Thyroid gland (tissue), 4 donors: ENCODE measurements around the gene PIP5K1C. TPM values are rescaled to one million over a fixed set of nuclear protein-coding genes. Genes with fewer than 3 reads are reported as not detected.

Experiments
- DNase-seq, 2 donors: peaks; one replicate each; pipeline ENCODE4 v3.0.0-alpha.2; 2019
- H3K27ac ChIP-seq, 3 donors: fragments of 200-600 bp; sonication (generic); 1 replicate in 2 of 3; 2 replicates in 1 of 3; pipeline ENCODE4 v1.5.1; 2016 to 2019; ENCODE audit warnings: mild to moderate bottlenecking in 1 of 3, moderate library complexity in 1 of 3
- H3K27me3 ChIP-seq: fragments of 200-600 bp; sonication (generic); one replicate; pipeline ENCODE4 v1.5.1; 2019
- H3K36me3 ChIP-seq, 2 donors: fragments of 200-600 bp; sonication (generic); one replicate each; pipeline ENCODE4 v1.5.1; 2016 to 2019
- H3K4me1 ChIP-seq, 2 donors: fragments of 200-600 bp; sonication (generic); one replicate each; pipeline ENCODE4 v1.5.1; 2017 to 2019
- H3K4me3 ChIP-seq, 3 donors: fragments of 200-600 bp; sonication (generic); replicated peaks in 1 of 3; 1 replicate in 2 of 3; 2 replicates in 1 of 3; pipeline ENCODE4 v1.5.1; 2016; ENCODE audit warnings: mild to moderate bottlenecking in 1 of 3
- H3K9me3 ChIP-seq: fragments of 200-600 bp; sonication (generic); one replicate; pipeline ENCODE4 v1.5.1; 2017
- CTCF ChIP-seq, 6 experiments: fragments of 200-600 bp in 3 of 6; fragments of 450-650 bp in 3 of 6; sonication (generic) in 3 of 6; IDR thresholded peaks; one replicate each; pipeline ENCODE4 v1.5.1; 2016 to 2019; ENCODE audit warnings: antibody characterized with exemption in 6 of 6, mild to moderate bottlenecking in 2 of 6, inconsistent platforms in 1 of 6, moderate library complexity in 1 of 6
- POLR2A ChIP-seq, 2 donors: fragments of 450-650 bp; IDR thresholded peaks; one replicate each; pipeline ENCODE4 v1.6.1; 2017; ENCODE audit warnings: antibody characterized with exemption in 2 of 2, mild to moderate bottlenecking in 2 of 2, moderate library complexity in 1 of 2
- WGBS, 2 donors: methylation state at CpG; one replicate each; pipeline ENCODE4 v1.1.5; 2017; 5-methylcytosine and 5-hydroxymethylcytosine counted together
- intact Hi-C: fragments of 100-400 bp; cut with DNase I; formaldehyde crosslinking; loops from one replicate; pipeline ENCODE4 v1.15.1; 2023
- total RNA-seq, 4 donors: library from RNA; depleted of rRNA; stranded (reverse); fragments of >200 nt; gene quantifications; one replicate each; pipeline ENCODE4 v1.2.3, GENCODE V29; 2016

PIP5K1C gene, protein sequence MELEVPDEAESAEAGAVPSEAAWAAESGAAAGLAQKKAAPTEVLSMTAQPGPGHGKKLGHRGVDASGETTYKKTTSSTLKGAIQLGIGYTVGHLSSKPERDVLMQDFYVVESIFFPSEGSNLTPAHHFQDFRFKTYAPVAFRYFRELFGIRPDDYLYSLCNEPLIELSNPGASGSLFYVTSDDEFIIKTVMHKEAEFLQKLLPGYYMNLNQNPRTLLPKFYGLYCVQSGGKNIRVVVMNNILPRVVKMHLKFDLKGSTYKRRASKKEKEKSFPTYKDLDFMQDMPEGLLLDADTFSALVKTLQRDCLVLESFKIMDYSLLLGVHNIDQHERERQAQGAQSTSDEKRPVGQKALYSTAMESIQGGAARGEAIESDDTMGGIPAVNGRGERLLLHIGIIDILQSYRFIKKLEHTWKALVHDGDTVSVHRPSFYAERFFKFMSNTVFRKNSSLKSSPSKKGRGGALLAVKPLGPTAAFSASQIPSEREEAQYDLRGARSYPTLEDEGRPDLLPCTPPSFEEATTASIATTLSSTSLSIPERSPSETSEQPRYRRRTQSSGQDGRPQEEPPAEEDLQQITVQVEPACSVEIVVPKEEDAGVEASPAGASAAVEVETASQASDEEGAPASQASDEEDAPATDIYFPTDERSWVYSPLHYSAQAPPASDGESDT
- 10 to 100 TPM; 23.2 to 42.4 (median 35.0) TPM for total RNA-seq

- Histone ChIP-seq H3K27ac (peak within 1 kb of the TSS; percentile 76 to 84 (median 78)), H3K27me3 (no peaks in the 10 kb centered on the region), H3K36me3 (no peaks in the 10 kb centered on the region), H3K9me3 (no peaks in the 10 kb centered on the region), H3K4me3 (peak within 1 kb of the TSS; percentile 65 to 89 (median 70)), H3K4me1 (peaks cover 11 to 17% of the 10 kb centered on the region in 2 donors)
- TF ChIP-seq CTCF (IDR thresholded peaks at IDR 0.05) (peak in 5 of 6 experiments; percentile 54 to 92 (median 90)), POLR2A (IDR thresholded peaks at IDR 0.05) (peak in 1 of 2 donors; percentile 83)
- intact Hi-C loops: loop anchor here (2.0 kb wide), 1 partner anchor 36 kb away; no protein-coding TSS in a partner anchor
- DNase-seq: peak; percentile 88 to 89
- WGBS, 2 donors: 11 to 14% methylated on average over 11 to 18 of the region's 82 CpGs
These were observed at the start of gene PIP5K1C for GRCh38 chr19:3700242-3701032. Gene PIP5K1C, minus strand, starts transcription at chr19:3700468. Its CDS starts 78 bp downstream, at chr19:3700390.

- Histone ChIP-seq H3K27ac (no peak overlapping the region), H3K4me3 (no peak overlapping the region), H3K36me3 (peaks cover 33 to 44% of the 10 kb centered on the region in 2 donors), H3K9me3 (no peaks in the 10 kb centered on the region), H3K4me1 (no peaks in the 10 kb centered on the region), H3K27me3 (no peaks in the 10 kb centered on the region)
- TF ChIP-seq CTCF (IDR thresholded peaks at IDR 0.05): no peak
- no peak for TF ChIP-seq POLR2A (IDR thresholded peaks at IDR 0.05)
- DNase-seq: no peak
- 84 to 88% methylated on average over 8 of the region's 8 CpGs for WGBS, 2 donors
- intact Hi-C loops: no loop called here
These were observed 48.7 kb upstream of the PIP5K1C start for GRCh38 chr19:3748965-3749364.

GRCh38 chr19:3746371-3747056, 46.2 kb upstream of the PIP5K1C start:
- H3K4me1 ChIP-seq: no peaks in the 10 kb centered on the region
- H3K27me3 ChIP-seq: no peaks in the 10 kb centered on the region
- no peak overlapping the region for H3K4me3 ChIP-seq
- WGBS, 2 donors: 85 to 91% methylated on average over 22 to 31 of the region's 31 CpGs
- intact Hi-C loops: no loop called here
- DNase-seq: no peak
- TF ChIP-seq POLR2A (IDR thresholded peaks at IDR 0.05): no peak
- no peak for TF ChIP-seq CTCF (IDR thresholded peaks at IDR 0.05)
- peaks cover 19 to 25% of the 10 kb centered on the region in 2 donors for H3K36me3 ChIP-seq
- no peaks in the 10 kb centered on the region for H3K9me3 ChIP-seq
- no peak overlapping the region for H3K27ac ChIP-seq

DNA sequence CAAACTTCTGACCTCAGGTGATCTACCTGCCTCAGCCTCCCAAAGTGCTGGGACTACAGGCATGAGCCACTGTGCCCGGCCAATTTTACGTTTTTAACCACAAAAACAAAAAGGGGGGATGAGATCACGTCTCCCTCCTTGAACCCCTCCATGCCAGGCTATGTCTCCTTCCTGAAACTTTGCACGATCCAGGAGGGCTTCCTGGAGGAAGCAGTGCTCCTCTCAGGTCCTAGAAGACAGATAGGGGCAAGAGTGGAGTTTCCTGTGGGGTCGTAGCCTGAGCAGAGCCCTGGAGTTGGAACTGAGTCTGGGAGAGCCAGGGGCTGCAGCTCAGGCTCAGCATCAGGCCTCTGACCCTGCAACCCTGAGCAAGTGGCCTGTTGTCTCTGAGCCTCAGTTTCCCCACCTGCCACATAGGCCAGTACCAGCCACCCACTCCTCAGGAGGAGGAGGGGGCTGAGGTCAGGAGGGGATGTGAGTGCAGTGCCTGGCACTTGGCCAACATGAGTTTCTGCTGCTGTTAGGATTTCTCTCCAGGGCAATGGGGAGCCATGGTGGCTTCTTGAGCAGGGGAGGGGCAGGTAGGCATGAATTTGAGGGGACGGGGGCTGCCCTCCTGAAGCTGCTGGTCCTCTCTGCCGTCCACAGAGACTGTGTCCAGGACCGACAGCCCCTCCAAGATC, 45.2 kb upstream of the PIP5K1C start:
- 64 to 98% methylated on average over 4 to 8 of the region's 8 CpGs for WGBS, 2 donors
- H3K4me1 ChIP-seq: no peaks in the 10 kb centered on the region
- peaks cover 9 to 22% of the 10 kb centered on the region in 2 donors for H3K36me3 ChIP-seq
- TF ChIP-seq POLR2A (IDR thresholded peaks at IDR 0.05) (no peak), CTCF (IDR thresholded peaks at IDR 0.05) (no peak)
- intact Hi-C loops: no loop called here
- DNase-seq: no peak
- H3K27ac ChIP-seq: no peak overlapping the region
- H3K4me3 ChIP-seq: no peak overlapping the region
- no peaks in the 10 kb centered on the region for H3K9me3 ChIP-seq
- no peaks in the 10 kb centered on the region for H3K27me3 ChIP-seq
